Measurements from ENCODE around the gene LRBA.

DNA sequence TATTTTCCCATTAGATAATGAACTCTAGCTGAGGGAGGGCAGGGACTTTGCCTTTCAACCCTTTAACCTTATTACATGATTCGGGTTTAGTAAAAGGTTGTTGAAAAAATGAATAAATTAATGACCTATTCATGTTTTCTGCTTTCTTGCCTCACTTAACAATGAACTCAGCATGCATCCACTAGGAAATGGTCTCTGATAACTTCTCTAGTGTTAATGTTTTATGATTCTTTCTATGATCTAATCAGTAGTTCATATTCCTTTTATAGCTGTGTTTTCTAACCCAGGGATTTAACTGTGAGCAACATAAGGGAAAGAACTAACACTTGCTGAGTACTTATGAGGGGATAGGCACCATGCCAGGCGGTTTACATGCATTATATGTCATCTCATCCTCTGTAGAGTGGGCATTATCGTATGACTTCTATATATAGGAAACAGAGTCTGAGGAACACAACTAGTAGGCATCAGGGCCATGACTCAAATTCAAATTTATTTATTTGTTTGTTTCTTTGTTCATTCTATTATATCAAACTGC lies 669.8 kb downstream of the LRBA start:
- no peak for TF ChIP-seq POLR2A (IDR thresholded peaks at IDR 0.05)
- TF ChIP-seq, protein P1, sequence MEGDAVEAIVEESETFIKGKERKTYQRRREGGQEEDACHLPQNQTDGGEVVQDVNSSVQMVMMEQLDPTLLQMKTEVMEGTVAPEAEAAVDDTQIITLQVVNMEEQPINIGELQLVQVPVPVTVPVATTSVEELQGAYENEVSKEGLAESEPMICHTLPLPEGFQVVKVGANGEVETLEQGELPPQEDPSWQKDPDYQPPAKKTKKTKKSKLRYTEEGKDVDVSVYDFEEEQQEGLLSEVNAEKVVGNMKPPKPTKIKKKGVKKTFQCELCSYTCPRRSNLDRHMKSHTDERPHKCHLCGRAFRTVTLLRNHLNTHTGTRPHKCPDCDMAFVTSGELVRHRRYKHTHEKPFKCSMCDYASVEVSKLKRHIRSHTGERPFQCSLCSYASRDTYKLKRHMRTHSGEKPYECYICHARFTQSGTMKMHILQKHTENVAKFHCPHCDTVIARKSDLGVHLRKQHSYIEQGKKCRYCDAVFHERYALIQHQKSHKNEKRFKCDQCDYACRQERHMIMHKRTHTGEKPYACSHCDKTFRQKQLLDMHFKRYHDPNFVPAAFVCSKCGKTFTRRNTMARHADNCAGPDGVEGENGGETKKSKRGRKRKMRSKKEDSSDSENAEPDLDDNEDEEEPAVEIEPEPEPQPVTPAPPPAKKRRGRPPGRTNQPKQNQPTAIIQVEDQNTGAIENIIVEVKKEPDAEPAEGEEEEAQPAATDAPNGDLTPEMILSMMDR (IDR thresholded peaks at IDR 0.05 in 4 of 5, conservative IDR thresholded peaks at IDR 0.05 in 1 of 5) = no peak

All from gastrocnemius medialis (tissue), 4 donors.